Stimulated activated CD4-positive, alpha-beta T cell treated with anti-CD3 and anti-CD28 coated beads, TNF-alpha, amount 100 ng/mL, for 4 hours (primary cell): ENCODE measurements around the gene FHL3.

Experiments used
- DNase-seq, 3 experiments: peaks; one replicate each; pipeline ENCODE4 v3.0.0-alpha.2; 2020; ENCODE audit warnings: low read depth in 3 of 3

Gene FHL3

DNA sequence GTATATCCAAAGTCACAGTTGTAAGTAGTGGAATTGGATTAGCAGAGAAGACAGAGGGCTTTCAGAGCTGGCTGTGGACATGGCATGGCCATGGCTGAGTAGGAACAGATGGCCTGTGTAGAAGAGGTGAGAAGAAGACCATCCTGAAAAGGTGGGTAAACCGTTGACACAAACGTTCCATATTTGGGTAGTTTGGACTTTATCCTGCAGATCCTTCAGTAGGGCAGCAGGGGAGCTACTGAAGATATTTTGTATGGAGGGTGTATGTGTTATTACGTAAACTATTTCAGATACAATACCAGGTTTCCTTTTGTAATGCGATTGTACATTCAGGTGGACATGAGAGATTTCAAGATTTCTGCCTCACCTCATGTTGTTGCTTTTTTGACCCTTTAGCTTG lies 8.9 kb upstream of the FHL3 start:
- DNase-seq, result no peak

DNA sequence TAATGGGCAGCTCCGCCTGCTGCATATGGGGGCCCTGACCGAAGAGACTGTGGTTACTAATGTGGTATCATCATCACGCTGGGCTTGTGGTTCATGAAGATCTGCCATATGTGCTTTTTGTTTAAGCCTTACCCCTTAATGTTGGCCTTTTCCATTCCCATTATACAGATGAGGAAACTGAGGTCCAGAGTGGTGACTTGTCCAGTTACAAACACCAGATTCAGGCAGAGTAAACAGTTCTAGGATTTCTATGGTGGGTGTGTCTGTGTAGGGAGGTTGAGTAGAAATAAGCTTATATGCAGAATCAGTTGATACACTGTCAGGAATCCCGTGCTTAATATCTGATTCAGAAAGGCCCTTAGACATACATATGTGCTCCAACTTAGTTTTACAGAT lies 7.9 kb upstream of the FHL3 start:
- no peak for DNase-seq

DNA sequence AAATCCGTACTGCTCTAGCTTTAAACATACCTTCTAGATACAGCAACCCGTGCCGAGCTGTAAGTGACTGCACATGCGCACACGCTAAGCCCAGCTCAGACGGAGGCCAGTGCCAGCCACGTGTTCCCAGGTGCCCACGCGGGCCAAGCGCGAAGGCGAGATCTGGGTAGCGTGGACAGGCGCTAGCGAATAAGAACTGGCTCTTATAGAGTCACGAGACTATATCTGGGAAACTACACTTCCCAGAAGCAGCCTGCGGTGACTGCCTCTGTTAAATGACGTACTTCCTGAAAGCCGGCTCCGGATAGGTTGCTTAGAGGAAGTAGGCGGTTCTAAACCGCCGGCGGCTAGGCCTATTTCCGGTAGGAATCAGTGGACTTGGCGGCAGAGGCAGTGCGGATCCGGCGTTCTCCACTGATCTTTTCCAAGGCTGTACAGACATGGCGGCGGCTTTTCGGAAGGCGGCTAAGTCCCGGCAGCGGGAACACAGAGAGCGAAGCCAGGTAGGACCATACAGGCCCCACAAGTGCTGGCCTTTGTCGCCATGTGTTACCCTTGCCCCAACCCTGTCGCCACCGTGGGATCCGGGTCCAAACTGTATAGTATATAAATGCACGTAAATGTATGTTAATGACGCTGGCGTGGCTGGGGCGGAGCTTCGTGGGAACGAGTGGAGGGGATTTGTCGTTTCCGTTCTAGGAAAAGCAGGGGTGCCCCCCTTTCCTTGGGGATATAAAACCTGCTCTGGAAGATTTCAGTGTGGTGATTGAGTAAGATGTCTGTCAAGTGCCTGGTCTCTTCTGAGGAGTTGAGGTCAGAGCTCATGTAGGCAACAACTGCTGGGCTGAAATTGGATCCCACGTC lies 7.3 kb upstream of the FHL3 start, which contains the start of gene UTP11:
UTP11 (plus strand) TSS at position 372 of the 864 bp plus-strand sequence; CDS start at position 441, 69 bp downstream.
- DNase-seq, result peak; percentile 65 to 82 (median 77)

DNA sequence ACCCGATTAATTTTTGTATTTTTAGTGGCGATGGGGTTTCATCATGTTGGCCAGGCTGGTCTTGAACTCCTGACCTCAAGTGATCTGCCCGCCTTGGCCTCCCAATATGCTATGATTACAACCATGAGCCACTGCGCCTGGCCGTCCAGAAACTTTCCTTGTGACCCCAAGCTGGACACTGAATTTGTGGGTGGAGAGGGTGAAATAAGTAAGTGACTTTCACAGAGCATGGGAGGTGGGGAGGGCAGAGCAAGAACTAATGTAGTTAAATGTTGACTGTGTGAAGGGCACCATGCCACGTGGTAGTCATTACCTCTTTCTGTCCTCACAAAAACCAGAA lies 4.5 kb upstream of the FHL3 start:
- no peak for DNase-seq

DNA sequence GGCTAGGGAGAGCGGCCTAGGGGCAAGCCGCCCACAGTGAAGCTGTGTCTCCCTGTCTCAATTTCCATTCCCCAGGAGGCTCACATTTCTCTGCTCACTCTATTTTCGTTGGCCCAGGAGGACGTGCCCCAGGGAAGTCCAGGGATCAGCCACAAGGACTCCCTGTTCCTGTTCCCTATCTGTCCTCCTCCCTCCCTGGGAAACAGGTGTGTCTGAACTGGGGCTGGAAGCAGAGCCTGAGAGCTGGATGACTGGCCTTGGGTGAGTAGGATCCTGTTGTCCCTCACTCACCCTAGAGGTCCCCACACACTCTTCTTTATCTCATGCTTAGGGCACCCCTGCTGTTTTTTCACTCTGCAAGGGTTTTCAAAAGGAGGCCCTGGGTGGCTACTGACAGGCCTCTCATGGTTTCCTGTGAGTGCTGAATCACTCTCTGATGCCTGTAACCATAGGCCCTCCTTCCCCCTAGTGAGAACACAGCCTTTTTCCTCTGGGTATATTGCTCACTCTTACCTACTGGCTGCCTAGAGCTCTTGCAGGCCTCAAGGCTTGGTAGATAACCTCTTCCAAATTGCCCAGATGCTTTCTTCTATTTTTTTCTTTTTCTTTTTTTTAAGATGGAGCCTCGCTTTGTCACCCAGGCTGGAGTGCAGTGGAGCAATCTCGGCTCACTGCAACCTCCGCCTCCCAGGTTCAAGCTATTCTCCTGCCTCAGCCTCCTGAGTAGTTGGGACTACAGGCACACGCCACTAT lies 4.0 kb upstream of the FHL3 start:
- no peak for DNase-seq

DNA sequence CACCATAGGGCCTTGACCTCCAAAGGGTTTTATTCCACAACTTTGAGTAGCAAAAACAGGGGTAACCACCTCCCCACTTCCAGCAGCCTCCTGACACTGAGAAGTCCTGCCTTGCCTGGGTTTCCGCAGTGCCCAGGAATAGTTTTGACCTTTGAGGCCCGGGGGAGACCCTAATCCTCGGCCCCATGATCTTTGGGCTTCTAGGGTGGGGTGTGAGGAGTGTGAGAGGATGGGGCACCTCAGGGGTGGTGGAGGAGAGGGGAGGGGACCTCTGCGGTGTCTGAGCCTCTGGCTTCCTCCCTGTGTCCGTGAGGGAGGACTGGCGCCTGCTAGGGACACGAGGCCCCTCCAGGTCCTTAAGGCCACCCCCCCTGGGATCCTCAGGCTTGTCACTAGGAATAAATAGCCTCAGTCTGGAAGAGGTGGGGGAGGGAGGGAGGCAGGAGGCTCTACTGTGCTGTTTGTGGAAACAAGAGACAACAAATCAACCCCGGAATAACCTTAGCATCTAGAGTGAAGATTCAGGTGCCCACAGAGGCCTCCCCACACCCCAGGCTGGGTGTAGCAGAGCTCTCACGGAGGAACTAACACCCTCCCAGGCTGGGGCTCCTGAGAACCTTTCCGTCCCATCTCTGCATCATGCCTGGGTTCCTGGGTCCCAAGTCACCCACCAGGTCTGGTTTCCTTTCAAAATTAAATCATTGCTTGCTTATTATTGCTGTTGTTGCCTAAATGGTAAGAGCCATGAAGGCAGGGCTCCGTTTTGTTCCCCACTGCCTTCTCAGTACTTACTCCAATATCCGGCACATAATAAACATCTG lies 904 bp upstream of the FHL3 start:
- DNase-seq, result no peak

DNA sequence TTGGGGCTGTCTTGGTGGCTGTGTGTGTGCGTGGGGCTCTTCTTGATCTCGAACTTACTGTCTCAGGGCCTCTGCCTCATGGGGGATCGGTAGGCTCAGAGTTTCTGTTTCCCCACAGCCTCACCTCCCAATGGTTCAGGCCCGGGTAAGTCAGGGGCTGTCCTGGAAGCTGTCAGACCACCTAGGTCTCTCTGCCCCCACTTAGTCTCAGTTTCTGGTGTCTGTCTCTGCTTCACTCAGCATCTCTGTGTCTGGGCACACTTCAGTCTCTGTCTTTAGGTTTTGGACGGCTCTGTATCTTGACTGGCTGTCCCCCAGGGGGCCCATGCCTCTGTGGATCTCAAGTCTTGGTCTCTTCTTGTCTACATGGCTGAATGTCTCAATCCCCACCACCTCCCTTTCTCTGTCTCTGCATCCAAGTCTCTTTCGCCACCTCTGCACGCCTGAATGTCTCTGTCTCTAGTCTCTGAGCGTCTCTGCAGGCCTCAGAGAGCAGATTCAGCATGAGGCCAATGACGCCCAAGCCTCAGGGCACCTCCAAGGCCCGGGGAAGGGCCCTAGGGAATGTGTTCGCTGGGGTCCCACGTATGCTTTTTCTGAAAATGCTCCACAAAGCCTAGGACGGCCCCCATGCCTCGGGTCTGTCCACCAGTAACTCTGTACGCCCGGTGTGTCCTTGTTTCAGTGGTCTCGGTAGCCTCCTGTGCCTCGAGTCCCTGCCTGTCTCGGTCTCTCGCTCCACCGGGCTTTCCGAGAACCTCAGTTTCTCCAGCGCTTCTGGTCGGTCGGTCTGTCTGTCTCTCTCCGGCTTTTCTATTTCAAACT lies 818 bp downstream of the FHL3 start:
- no peak for DNase-seq

DNA sequence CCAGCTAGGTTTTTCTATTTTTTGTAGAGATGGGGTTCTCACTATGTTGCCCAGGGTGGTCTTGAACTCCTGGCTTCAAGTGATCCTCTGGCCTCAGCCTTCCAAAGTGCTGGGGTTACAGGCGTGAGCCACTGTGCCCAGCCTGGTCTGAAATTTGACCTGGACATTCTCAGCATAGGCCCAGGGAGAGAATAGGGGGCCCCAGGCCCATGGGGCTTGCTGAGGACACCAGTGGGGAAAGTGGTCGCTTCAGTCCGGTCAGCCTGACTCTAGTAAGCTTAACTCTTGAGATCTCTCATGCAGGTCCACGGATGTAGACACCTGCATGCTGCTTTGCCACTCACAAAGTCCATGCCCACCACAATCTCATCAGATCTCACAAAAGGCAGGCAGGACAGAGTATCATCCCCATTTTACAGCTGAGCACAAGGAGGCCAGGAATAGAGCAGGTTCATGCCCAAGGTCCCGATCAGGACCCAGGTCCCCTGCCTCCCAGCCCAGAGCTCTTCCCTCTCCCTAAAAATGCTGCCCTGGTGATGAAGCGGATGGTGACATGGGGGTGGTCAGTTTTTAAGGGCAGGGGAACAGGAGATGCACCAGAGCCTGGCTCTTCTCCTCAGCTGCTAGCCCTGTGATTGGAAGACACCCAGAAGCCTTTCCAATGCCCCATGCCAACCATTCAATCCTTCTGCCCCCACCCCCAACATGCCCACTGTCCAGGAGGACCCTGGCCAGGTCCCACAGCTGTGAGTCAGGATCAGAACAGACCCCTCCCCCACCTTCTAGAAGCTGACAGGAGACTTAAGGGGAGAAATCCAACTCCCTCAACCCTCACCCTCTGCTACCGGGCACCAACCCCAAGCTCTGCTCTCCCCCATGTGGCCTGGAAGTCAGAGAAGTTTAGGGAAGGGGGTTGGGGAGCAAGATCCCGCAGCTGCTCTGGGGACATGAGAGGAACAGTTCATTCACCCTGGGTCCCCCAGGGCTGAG lies 1.8 kb downstream of the FHL3 start:
- DNase-seq, result no peak

DNA sequence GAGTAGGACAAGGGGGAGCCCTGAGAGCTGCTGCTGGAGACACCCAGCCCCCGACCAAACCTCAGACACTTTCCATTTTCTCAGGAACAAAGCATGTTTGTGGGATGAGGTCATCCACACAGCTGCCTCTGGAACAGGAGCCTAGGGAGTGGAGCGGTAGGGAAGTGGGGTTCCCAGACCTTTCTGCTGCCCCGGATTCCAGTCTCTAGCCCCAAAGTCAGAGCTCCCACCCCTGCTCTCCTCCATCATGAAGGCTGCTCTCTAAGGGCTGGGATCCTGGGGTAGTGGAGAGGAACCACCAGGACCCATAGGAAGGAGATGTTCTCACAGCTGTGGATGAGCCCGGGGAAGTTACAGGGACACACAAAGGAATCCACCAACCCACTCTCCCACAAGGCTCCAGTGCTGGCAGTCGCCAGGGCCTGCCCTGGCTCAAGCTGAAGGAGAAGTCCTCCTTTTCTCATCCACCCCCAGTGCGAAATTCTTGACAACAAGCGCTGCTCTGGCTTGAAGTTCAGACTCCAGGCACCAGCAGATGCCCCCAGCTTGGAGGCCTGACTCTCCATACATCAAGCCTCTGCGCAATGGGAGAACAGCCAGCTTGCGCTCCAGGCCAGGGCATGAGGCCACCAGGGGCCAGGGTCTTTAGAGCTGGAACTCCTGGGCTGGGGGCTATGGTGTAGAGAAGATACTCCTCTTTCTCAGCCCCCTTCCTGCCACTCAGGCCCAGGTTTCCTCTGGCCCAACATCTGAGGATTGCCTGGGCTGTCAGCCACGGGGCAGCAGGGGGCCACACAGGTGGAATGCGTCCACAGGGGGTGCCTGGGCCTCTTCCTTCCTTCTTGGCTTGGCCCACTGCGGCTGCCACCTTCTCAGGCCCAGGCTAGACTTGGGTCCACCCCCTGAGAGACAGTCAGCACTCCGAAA lies 4.5 kb downstream of the FHL3 start:
- DNase-seq, result no peak

DNA sequence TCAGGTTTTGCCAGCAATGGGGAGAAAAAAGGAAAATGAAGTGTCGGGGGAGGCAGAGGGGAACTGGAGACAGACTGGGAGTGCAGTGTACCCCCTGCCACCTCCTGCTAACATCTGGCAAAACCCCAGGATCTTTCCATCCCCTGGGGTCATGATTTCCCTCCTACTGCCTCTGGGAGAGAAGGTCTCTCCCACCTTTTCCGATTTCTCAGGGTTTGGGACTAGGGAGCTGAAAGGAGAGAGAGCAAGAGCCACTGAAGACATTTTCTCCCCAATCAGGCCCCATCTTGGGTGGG lies 5.1 kb downstream of the FHL3 start:
- DNase-seq, result no peak

DNA sequence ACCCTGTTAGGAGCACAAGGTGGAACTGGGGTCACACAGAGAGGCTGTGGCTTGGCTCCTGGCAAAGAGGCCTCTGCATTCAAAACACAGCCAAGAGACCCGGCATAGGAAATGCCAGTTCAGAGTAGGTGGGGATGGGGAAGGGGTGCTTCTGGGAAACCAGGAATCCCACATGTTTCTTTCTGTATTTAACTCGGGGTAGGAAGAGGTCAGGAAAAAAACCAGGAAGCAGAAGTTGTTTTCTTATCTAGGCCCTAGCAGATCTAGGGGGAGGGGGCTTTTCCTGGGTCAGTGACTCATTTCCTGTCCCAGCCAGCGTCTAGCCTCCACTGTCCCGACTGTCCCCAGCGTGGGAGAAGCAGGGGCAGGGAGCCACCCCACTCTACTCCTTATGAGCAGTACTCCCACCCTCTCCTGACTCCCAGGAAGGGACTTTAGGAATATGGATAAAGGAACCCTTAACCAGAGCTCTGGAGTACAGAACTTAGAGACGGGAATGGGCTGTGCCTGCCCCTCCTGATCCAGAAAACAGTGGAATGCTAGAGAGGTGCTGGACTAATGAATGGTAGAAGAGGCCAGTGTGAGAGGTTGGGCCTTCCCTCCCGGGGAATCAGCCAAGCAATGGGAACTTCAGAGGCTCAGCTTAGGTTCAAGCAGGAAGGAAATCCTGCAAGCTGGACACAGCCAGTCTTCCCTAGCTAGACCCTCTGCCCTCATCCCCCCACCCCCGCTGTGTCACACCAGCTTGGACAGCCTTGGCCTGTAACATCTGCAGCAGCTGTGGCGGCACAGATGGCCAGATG lies 5.7 kb downstream of the FHL3 start:
- DNase-seq, result no peak

DNA sequence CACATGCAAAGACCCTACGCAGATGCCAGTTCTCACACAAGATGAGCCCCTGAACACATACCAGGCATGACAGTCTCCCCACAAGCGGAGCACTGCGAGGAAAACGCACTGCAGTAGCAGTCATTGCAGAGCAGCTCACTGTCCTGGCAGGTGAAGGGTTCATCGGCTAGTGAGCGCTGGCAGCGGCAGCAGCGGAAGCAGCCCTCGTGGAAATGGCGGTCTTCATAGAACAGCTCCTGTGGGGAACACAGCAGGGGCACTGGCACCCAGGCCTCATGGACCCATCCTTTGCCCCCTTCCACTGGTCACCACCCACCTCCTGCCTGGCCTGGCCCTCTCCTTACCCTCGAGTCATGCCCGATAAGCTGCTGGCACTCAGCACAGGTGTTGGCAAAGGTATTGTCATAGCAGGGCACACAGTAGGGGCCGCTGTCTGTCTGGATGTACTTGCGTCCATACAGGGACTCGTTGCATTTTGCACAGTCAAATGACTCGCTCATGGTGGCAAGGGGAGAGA lies 6.3 kb downstream of the FHL3 start:
- DNase-seq, result no peak

DNA sequence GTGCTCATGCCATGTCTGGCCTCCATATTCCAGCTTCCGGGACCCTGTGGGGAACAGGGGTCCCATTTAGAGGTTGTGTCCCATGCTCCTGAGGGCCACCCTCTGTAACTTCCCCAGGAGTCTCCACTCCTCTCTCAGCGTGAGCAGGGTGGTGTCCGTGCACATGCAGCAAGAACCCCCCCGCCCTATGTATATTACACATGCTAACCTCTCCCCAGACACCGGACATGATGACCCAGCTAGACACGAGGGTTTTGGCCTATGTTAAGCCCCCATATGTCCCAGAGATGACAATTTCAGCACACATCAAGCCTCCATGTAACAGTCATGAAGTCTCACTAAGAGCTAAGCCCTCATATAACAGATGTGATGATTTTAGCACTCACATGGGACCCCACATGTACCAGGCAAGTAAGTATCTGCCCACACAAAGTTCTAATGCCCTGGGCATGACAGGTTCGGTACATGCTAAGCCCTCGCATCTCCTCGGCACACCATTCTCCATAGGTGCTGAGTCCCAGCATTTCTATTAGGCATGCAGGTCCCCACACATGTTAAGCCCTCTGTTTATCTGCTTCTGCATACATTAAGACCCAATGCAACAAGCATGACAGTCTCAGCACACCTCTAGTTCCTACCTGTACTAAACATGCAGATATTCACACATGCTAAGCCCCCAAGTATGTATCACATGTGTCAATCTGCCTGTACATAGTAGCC lies 7.1 kb downstream of the FHL3 start:
- no peak for DNase-seq

DNA sequence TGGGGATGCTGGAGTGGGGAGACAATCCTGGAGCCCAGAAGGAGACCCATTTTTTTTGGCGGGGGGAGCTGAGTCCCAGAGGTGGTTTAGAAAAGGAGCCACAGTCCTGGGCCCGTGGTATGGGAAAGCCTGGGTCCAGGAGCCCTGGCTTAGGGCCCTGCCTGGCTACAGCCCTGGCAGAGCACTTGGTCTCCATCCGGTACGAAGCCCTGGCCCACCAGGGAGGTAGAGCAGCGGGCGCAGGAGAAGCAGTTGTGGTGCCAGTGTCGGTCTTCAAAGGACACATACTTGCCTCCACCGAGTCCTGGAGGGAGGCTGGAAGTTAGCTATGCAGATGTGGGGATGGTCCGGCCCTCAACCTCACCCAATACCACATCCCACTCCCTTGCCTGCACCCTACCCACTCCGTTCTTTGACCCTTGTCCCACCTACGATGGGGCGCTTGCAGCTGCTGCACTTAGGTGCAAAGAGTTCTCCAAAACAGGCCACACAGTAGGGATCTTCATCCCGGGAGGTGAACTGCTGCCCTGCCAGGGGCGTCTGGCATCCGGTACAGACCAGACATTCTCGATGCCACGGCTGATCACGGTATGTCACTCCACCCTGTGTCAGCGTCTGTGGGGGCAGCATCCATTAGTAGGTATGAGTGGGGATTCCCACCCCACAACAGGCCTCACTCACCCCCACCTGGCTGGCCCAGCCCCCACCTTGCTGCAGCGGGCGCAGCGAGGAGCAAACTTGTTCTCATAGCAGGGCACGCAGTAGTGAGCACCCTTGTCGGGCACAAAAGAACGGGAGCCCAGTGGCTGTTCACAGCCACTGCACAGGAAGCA lies 7.8 kb downstream of the FHL3 start:
- no peak for DNase-seq

DNA sequence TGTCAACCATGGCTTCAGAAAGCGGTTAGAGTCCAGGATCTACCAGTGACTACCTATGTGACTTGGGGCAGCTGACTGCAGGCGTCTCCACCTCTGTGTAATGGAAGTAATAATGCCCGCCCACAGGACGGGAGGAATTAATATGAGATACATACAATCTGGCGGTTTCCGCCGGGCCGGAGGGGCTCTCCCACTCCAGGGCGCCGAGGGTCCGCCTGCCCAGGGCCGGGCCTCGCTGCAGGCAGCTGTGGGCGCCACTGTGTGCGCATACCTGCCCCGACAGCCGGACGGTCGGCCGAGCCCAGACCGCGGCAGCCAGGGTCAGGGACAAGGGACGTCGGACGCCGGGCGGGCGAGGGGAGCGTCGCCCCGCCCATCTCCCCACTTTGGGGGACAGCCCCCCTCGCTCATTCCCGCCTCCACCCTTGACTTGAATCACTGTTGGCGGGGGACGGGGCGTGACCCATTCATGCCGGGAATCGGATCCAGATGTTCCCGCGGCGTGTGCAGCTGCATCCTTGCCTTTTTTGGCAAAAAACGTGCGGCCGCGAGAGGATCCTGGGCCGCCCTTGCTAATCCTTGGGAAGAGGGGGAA lies 9.5 kb downstream of the FHL3 start:
- no peak for DNase-seq

DNA sequence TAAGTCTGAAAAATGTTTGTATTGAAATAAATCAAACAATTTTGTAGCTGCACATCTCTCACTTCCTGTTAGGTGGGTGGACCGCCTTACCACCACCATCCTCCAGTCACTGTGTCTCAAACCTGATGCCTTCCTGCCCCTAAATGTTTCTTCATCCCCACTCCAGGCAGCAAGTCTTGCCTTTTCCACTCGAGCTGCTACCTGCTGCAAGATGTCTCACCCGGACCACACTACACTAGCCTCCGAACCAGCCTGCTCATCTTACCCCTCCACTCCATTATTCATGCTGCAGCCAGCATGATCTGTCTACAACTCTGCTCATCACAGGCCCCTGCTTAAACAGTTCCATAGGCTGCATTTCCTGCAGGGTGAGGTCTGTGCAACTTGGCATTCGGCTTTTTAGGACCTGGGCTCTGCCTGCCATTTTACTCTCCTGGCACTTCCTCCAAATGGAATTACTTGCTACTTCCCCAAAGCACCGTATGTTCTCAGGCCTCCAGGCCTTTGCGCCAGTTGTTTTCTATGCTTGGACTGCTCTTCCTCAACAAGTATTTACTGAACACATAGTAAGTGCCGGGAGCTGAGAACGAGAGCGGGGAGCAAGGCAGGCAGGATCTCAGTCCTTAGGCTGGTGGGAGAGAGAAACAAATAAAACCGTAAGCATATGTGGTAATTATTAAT lies 10.3 kb downstream of the FHL3 start:
- DNase-seq, result no peak
